Lung microvascular endothelial cell (primary cell): Measurements from ENCODE around the gene GP1BA. TPM values are rescaled to one million over a fixed set of nuclear protein-coding genes. Genes with fewer than 3 reads are reported as not detected.
"Not testable (repeated sequence)": the region's sequence is repeated elsewhere in the genome, so short reads cannot be mapped to it uniquely, and the experiment has no call there.

Source experiments
- DNase-seq, 2 donors: peaks; one replicate each; pipeline versions ENCODE4 v3.0.0 to v3.0.0-alpha.2; 2010; ENCODE audit warnings: low read depth in 2 of 2
- total RNA-seq: library from RNA; depleted of rRNA; stranded (reverse); fragments of >200 nt; gene quantifications from 2 replicates; pipeline ENCODE4 v1.2.1, GENCODE V29; 2014

Gene GP1BA
- total RNA-seq, 1 donor from 2014 or later = not detected

DNA sequence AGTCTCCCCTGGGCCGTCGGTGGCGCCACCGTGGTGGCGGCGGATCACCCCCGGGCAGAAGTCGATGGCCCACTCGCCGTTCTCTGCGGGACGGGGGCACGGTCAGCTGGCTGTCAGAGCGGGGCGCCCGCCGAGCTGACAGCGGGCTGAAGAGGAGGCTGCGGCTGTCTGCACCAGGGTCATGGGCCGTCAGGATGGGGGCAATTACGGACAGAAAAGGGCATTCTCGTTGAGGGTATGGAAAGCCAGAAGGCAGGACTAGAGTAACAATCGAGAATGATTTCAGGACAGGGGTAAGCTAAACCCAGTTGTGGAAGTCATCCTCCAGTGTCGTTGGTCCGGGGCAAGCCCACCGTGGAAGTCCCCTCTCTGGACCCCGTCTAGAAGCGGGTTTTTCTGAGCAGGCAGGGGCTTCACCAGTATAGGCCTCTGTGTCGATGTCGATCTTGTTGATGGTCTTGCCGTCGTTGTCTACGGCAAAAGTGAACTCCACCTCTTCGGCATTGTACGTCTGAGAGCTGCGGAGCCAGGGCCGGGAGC lies 30.9 kb upstream of the GP1BA start:
- DNase-seq = no peak

DNA sequence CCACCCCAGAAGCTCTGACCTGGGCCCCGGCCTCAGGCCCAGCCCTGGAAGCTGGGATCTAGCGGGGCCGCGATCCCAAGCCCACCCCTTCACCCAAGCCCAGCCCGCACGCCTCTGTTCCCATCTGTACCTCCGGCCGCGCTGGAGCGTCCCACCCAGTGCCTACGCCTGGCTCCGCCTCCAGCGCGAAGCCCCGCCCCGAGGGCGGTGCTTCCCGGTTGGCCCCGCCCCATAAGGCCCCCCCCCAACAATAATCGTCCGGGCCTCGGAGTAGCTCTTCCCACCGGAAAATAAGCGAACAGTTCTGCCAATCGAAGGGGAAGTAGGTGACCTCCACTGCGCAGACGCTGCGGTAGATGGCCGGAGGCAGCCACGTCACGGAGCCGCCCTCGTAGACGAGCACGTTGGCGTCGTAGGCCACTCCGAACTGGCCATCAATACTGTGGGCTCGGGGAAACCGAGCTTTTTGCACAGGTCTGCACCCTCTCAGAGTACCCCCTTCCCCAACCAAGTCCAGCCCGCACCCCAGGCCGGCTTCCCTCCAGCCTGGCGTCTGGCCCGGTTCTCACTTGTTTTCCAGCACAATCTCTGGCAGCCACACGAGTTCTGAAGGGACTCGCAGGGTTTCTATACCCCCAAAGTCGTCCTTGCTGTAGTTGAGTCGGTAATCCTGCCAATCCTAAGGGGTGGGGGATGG lies 30.3 kb upstream of the GP1BA start:
- peak in 1 of 2 donors; percentile 88 for DNase-seq

DNA sequence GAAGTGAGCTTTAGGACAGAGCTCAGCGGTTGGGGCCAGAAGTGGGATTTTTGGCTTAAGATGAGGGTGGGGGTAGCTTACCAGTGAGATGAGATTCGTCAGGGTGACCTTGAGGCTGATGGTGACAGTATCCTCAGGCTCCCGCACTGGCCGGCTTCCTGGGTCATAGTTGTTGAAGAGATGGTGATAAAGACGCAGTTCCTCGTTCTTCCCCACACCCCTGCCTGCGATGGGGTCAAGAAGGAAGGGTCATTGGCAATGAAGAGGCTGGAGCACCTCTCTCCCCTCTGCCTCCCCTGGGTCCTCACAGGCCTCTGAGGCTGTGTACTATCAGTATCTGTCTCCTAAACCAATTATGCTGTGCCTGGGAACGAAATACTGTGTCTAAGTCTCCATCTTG lies 29.5 kb upstream of the GP1BA start:
- DNase-seq = no peak

DNA sequence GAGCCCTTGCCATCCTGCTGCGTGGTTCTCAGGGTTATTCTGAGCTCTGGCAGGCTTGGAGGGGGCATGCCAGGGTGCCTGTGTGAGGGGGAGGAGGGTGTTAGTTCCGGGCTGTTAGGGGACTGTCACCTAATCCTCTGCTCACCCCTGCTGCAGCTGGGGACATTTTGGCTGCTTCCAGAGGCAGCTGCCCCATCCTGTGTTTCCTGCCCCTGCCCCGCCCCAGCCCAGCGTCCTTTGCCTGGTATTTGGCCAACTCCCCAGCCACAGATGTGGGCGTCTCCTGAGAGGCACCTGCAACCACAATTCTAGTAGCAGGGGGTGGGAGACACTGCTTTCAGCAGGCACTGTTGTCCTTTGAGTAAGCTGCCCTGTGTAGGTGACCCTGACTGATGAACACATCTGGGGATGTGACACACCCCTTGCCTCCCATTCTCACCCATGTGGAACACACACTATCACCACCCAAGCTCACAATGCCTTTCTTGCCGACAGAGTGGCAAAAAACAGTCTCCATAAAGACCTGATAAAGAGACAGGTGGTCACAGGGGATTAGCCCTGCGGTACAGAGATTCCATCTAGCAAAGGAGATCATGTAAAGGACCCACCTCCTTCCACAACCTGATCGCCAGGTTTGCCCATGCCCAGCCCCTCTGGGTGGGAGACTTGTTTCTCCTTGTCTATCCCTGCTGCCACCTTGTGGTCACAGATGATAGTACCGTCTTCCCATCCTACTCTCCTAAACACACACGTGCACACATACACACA lies 28.8 kb upstream of the GP1BA start, which contains the start of gene CHRNE:
Gene CHRNE (minus strand): TSS at position 48 of the 768 bp plus-strand sequence. CDS start 35 bp downstream, at position 13.
- peak; percentile 80 to 90 for DNase-seq

DNA sequence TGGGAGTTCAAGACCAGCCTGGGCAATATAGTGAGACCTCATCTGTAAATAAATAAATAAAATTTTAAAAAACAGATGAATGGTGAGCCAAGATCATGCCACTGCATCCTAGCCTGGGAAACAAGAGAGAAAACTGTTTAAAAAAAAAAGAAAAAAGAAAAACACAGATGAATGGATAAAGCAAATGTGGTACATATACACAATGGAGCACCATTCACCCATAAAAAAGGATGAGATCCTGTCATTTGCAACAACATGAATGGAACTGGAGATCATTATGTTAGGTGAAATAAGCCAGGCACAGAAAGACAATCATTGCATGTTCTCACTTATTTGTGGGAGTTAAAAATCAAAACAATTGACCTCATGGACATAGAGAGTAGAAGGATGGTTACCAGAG lies 25.4 kb upstream of the GP1BA start:
- not testable (repeated sequence) for DNase-seq

DNA sequence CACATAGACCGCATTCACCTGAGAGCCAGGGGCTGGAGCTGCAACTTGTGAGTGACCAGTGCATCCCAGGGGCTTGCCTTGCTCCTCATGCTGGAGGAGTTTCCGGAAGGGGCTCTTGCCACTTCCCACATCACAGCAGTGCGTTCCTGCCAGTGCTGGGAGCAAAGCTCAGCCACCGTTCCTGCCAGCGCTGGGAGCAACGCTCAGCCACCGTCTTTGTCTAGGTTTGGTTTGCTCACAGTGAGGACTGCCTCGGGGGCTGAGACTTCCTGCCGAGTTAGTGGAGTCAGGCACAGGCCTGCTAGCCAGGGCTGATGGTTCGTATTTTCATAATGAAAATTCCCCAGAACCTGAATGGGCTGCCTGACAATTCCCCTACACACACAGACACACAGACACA lies 23.8 kb upstream of the GP1BA start:
- DNase-seq = no peak

DNA sequence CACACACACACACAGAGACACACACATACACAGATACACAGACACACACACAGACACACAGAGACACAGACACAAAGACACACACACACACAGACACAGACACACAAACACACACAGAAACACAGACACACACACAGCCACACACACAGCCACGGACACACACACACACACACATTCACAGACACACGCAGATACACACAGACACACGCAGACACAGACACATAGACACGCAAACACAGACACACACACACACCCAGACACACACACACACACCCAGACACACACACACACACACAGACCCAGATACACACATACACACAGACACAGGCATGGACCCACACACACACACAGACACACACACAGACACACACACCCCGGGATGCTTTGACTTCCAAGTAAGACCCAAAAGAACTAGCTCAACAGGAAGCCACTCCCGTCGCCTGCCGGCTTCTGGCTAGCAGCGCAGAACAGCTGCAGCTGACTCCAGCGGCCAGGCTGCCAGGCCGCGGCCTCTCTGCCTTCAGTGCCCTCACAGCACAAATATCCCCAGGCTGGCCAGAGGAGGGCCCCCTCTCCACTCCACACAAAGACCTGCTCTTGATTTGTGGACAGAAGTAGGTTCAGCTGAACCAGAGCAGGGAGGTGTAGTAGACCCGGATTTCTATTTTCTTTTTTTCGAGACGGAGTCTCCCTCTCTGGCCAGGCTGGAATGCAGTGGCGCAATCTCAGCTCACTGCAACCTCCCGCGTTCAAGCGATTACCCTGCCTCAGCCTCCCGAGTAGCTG lies 23.2 kb upstream of the GP1BA start:
- peak; percentile 95 to 96 for DNase-seq

DNA sequence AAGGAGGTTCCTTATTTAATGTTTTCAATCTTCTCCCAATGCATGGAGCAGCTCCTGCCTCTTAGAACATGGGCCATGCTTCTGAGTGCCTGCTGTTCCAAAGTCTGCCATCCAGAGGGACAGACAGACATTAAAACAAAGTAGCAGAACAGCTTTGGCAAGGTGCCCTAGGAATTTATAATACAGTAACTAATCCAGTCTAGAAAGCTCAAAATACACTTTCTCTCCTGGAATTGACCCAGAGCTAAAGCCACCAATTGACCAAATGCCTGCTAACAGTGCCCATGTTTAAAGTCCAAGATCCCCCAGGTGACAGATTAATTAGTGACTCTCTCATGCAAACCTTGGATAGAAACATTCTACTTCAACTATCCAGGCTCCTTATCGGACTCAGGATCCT lies 18.1 kb upstream of the GP1BA start:
- DNase-seq = no peak

DNA sequence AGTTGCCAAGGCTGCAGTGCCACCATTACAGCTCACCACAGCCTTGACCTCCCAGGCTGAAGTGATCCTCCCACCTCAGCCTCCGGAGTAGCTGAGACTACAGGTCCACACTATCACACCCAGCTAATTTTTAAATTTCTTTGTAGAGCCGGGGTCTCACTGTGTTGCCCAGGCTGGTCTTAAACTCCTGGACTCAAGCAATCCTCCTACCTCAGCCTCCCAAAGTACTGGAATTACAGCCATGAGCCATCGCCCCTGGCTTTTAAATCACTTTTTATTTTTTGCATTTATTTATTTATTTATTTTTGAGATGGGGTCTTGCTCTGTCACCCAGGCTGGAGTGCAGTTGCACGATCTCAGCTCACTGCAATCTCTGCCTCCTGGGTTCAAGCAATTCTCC lies 17.5 kb upstream of the GP1BA start:
- DNase-seq = not testable (repeated sequence)

DNA sequence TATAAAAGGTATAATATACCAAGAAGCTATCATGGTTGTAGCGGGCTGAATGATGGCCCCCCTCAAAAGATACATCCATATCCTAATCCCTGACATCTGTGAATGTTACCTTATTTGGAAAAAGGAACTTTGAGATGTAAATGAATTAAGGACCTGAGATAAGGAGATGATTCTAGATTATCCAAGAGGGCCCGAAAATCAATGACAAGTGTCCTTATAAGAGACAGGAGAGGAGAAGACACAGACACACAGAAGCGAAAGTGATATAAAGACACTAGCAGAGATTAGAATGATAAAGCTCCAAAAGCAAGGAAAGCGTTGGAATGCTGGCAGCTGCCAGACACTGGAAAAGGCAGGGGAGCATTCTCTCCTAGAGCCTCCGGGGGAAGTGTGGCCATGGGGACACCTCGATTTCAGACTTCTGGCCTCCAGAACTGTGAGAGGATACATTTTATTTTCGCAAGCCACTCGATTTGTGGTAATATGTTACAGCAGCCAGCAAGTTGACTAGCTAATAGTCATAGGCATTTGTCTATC lies 12.5 kb upstream of the GP1BA start:
- no peak for DNase-seq

DNA sequence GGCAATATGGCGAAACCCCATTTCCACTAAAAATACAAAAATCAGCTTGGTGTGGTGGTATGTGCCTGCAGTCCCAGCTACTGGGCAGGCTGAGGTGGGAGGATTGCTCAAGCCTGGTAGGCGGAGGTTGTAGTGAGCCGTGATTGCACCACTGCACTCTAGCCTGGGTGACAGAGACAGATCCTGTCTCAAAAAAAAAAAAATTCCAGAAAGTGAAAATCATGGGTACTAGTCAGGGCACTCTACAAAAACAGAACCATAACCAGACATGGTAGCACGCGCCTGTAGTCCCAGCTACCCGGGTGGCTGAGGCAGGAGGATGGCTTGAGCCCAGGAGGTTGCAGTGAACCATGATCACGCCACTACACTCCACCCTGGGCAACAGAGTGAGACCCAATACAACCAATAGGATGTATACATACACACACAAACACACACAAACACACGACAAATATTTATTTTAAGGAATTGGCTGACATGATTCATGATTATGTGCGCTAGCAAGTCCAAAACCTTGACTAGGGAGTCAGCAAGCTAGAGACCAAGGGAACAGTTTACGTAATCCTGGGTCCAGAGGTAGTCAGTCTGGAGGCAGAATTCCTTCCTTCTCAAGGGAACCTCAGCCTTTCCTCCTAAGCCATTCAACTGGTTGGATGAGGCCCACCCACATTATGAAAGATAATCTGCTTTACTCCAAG lies 11.6 kb upstream of the GP1BA start:
- no peak for DNase-seq

DNA sequence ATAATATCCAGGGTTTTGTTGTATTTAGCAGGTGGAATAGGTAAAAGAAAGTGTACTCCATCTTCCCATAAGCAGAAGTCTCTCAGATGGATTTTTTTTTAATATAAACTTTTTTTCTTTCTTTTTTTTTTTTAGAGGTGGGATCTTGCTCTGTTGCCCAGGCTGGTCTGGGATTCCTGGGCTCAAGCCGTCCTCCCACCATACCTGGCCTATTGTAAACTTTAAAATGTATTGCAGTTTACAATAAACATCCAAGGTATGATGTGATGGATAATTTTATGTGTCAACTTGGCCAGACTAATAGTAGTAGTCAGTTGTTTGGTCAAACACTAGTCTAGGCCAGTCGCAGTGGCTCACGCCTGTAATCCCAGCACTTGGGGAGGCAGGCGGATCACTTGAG lies 10.8 kb upstream of the GP1BA start:
- no peak for DNase-seq

DNA sequence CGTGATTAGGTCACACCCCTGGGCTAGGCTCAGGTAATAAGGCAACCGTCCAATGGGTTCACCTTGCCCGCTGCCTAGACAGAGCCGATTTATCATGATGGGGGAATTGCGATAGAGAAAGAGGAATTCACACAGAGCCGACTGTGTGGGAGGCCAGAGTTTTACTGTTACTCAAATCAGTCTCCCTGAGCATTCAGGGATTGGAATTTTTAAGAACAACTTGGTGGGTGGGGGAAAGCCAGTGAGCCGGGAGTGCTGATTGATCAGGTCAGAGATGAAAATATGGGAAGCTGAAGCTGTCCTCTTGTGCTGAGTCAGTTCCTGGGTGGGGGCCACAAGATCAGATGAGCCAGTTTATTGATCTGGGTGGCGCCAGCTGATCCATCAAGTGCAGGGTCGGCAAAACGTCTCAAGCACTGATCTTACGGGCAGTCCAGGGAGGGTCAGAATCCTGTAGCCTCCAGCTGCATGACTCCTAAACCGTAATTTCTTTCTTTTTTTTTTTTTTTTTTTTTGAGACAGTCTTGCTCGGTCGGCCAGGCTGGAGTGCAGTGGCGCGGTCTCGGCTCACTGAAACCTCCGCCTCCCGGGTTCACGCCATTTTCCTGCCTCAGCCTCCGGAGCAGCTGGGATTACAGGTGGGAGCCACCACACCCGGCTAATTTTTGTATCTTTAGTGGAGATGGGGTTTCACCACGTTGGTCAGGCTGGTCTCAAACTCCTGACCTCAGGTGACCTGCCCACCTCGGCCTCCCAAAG lies 5.3 kb upstream of the GP1BA start:
- DNase-seq = not testable (repeated sequence)

DNA sequence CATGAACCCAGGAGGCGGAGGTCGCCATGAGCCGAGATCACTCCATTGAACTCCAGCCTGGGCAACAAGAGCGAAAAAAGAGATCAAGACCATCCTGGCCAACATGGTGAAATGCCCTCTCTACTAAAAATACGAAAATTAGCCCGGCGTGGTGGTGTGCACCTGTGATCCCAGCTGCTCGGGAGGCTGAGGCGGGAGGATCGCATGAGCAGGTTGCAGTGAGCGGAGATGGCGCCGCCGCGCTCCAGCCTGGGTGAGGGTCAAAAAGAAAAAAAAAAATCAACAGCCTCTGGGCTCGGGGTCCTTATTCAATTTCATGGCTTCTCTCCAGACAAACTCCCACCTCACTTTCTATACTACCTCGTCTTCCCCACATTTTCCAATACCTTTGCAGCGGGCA lies 3.2 kb upstream of the GP1BA start:
- DNase-seq = no peak

DNA sequence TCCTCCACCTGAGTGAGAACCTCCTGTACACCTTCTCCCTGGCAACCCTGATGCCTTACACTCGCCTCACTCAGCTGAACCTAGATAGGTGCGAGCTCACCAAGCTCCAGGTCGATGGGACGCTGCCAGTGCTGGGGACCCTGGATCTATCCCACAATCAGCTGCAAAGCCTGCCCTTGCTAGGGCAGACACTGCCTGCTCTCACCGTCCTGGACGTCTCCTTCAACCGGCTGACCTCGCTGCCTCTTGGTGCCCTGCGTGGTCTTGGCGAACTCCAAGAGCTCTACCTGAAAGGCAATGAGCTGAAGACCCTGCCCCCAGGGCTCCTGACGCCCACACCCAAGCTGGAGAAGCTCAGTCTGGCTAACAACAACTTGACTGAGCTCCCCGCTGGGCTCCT lies 679 bp downstream of the GP1BA start:
- DNase-seq = no peak

DNA sequence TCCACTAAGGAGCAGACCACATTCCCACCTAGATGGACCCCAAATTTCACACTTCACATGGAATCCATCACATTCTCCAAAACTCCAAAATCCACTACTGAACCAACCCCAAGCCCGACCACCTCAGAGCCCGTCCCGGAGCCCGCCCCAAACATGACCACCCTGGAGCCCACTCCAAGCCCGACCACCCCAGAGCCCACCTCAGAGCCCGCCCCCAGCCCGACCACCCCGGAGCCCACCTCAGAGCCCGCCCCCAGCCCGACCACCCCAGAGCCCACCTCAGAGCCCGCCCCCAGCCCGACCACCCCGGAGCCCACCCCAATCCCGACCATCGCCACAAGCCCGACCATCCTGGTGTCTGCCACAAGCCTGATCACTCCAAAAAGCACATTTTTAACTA lies 1.6 kb downstream of the GP1BA start:
- no peak for DNase-seq

DNA sequence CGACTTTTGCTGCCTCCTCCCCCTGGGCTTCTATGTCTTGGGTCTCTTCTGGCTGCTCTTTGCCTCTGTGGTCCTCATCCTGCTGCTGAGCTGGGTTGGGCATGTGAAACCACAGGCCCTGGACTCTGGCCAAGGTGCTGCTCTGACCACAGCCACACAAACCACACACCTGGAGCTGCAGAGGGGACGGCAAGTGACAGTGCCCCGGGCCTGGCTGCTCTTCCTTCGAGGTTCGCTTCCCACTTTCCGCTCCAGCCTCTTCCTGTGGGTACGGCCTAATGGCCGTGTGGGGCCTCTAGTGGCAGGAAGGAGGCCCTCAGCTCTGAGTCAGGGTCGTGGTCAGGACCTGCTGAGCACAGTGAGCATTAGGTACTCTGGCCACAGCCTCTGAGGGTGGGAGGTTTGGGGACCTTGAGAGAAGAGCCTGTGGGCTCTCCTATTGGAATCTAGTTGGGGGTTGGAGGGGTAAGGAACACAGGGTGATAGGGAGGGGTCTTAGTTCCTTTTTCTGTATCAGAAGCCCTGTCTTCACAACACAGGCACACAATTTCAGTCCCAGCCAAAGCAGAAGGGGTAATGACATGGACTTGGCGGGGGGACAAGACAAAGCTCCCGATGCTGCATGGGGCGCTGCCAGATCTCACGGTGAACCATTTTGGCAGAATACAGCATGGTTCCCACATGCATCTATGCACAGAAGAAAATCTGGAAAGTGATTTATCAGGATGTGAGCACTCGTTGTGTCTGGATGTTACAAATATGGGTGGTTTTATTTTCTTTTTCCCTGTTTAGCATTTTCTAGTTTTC lies 2.3 kb downstream of the GP1BA start:
- peak; percentile 32 to 47 for DNase-seq

DNA sequence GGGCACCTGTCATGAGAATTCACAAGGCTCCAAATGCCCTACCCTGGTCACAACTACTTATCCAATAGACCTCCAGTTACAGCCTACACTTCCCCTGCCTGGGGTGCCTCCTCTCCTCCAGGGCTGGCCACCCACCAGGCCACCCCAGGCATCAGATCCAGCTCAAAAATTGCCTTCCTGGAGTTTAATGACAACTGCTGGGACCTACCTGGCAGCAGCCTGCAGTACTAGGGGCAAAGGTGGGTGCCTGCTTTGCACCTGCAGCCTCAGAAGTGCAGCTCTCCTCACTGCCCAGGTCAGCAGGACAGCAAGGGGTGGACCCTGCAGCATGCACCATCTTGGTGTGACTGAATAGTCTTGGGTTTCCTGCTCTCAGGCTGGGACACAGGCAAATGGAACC lies 3.6 kb downstream of the GP1BA start:
- DNase-seq = no peak

DNA sequence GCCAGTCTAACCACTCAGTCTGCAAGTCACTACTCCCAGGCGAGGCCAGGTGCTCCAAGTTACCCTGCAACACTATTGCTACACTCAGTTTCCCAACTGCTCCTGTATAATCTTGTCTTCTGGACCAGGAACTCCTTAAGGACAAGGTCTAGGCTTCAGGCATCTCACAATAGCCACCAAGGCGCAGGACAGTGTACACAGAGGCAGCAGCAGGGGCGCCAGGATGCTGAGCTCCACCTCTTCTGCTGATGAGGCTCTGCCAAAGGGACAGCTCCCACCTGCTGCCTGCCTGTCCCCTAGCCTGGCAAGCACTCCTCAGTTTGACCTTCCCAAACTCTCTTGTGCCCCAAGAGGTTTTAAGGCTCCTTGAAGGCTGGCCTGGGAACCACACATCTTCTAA lies 4.4 kb downstream of the GP1BA start:
- DNase-seq = no peak
